Lung (tissue), 16 donors: ENCODE results near the gene DTX4. TPM values are rescaled to one million over a fixed set of nuclear protein-coding genes. Genes with fewer than 3 reads are reported as not detected.
"Not testable (repeated sequence)": the region's sequence is repeated elsewhere in the genome, so short reads cannot be mapped to it uniquely, and the experiment has no call there.

ENCODE experiments used
- ATAC-seq: fragments of 200-7000 bp; cut with Tn5 transposase; one replicate; pipeline ENCODE4 v1.9.1; 2020; ENCODE audit warnings: moderate number of reproducible peaks; ENCODE audit not compliant: insufficient read depth, low FRiP score
- DNase-seq, 3 donors: peaks; one replicate each; pipeline ENCODE4 v3.0.0-alpha.2; 2013 to 2017
- H3K27ac ChIP-seq, 2 donors: one replicate each; pipeline ENCODE4 v1.5.1; 2013; ENCODE audit warnings: mild to moderate bottlenecking in 2 of 2, moderate library complexity in 2 of 2, control low read depth in 1 of 2, inconsistent platforms in 1 of 2, low read depth in 1 of 2, low read length in 1 of 2
- H3K27me3 ChIP-seq, 3 donors: one replicate each; pipeline ENCODE4 v1.5.1; 2013; ENCODE audit warnings: low read length in 2 of 3; ENCODE audit not compliant: control insufficient read depth in 3 of 3, insufficient read depth in 3 of 3
- H3K36me3 ChIP-seq, 4 donors: one replicate each; pipeline ENCODE4 v1.5.1; 2013; ENCODE audit warnings: low read length in 4 of 4, mild to moderate bottlenecking in 1 of 4, moderate library complexity in 1 of 4; ENCODE audit not compliant: control insufficient read depth in 4 of 4, insufficient read depth in 4 of 4
- H3K4me1 ChIP-seq, 5 donors: one replicate each; pipeline ENCODE4 v1.5.1; 2013; ENCODE audit warnings: low read length in 5 of 5, mild to moderate bottlenecking in 2 of 5, moderate library complexity in 1 of 5; ENCODE audit not compliant: control insufficient read depth in 5 of 5, insufficient read depth in 5 of 5
- H3K4me3 ChIP-seq: one replicate; pipeline ENCODE4 v1.5.1; 2013; ENCODE audit warnings: mild to moderate bottlenecking, control low read depth, moderate library complexity
- H3K9ac ChIP-seq, 2 donors: one replicate each; pipeline ENCODE4 v1.5.1; 2013; ENCODE audit warnings: low read length in 2 of 2, control low read depth in 1 of 2; ENCODE audit not compliant: insufficient read depth in 1 of 2
- H3K9me3 ChIP-seq, 4 donors: one replicate each; pipeline ENCODE4 v1.5.1; 2013; ENCODE audit warnings: low read length in 3 of 4, mild to moderate bottlenecking in 1 of 4, moderate library complexity in 1 of 4; ENCODE audit not compliant: control insufficient read depth in 4 of 4, insufficient read depth in 3 of 4
- WGBS, 2 donors: extraction: QIAGEN DNeasy Blood & Tissue Kit; methylation state at CpG; one replicate each; pipeline ENCODE4 v1.1.7; 2013; 5-methylcytosine and 5-hydroxymethylcytosine counted together
- long read RNA-seq, 5 donors: transcript quantifications; one replicate each; lab custom pipeline, GENCODE V29; 2026
- polyA plus RNA-seq, 2 donors: library from polyadenylated mRNA; stranded (reverse); fragments of 200-250 nt; gene quantifications; one replicate each; pipeline ENCODE4 v1.2.1, GENCODE V29; 2013
- total RNA-seq, 2 donors: library from RNA; depleted of rRNA in 1 of 2; stranded (reverse); fragments of >200 nt in 1 of 2; gene quantifications; one replicate each; pipeline ENCODE4 v1.2.1, GENCODE V29; 2014 to 2021
- TF ChIP-seq, protein P1 (sequence below): IDR thresholded peaks from 2 replicates; pipeline ENCODE4 v1.5.1; 2012; ENCODE audit warnings: mild to moderate bottlenecking; ENCODE audit errors: control extremely low read depth, extremely low read depth
- donor health status: control.
- donor health status: control.
- donor health status: Bipolar disorder and iron deficiency.
- donor health status: healthy.
- donor health status: DM: yes; HTN: yes; CAD: no.

The DTX4 gene
- total RNA-seq: 10 to 100 TPM; 44.6 to 51.6 TPM
- polyA plus RNA-seq: 10 to 100 TPM; 14.7 to 25.0 TPM
- long read RNA-seq, donor 1, full-length matches to known transcripts: 14 of 139 reads
- long read RNA-seq, donor 1, partial matches to known transcripts: 125 of 139 reads
- long read RNA-seq, donor 1, other reads (novel, unspliced or antisense): 0 of 139 reads
- long read RNA-seq, donor 2, full-length matches to known transcripts: 3 of 14 reads
- long read RNA-seq, donor 2, partial matches to known transcripts: 11 of 14 reads
- long read RNA-seq, donor 2, other reads (novel, unspliced or antisense): 0 of 14 reads
- long read RNA-seq, donor 3, full-length matches to known transcripts: 4 of 4 reads
- long read RNA-seq, donor 3, partial matches to known transcripts: 0 of 4 reads
- long read RNA-seq, donor 3, other reads (novel, unspliced or antisense): 0 of 4 reads
- long read RNA-seq, donor 4, partial matches to known transcripts: 10 of 13 reads
- long read RNA-seq, donor 4, other reads (novel, unspliced or antisense): 0 of 13 reads
- long read RNA-seq, donor 5, full-length matches to known transcripts: 12 of 37 reads
- long read RNA-seq, donor 5, partial matches to known transcripts: 25 of 37 reads
- long read RNA-seq, donor 5, other reads (novel, unspliced or antisense): 0 of 37 reads

DNA sequence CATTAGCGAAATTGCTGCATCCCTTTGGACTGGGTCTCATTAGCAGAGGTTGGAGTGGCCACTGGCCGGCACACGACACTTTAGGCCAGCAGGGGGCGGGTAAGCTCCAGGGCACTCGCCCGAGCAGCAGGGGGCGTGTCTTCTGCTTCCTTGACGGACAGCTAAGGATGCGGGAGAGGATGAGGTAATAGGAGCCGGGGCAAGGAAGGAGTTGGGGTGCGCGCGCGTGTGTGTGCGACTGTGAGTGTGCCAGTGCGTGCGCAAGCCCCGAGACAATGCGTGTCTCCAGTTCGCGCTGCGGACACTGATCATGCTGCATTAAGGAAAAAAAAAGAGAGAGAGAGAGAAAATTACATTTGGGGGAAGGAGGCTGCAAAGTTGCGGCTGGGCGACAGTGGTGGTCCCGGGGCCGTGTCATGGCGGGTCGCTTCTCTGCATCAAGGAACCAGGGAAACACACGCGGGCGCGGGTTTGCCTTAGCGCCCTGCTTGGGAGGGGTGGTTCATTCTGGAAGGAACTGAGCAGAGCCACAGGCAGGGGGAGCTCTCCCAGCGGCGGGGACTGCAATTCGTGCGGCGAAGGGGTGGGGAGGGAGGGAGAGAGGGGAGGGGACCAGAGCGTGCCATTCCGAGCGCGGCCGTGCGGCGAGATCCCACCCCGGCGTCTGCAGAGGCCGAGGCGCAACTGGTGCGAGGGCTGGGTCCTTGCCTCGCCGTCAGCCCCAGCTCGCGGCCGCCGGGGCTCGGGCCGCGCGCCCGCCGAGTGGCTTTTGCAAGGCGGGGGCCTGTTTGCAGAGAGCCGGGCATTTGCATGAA is at the start of gene DTX4:
Gene DTX4, plus strand, starts transcription at position 625 of the 815 bp plus-strand sequence. CDS start 464 bp downstream, outside the sequence.
- ATAC-seq (peak; percentile 85), DNase-seq (peak; percentile 96 to 97 (median 96))
- Histone ChIP-seq H3K27ac (peak within 1 kb of the TSS in 1 of 2 donors; percentile 80), H3K9me3 (peaks cover 0 to 1% (median 0%) of the 10 kb centered on the region in 4 donors), H3K27me3 (no peaks in the 10 kb centered on the region), H3K36me3 (no peaks in the 10 kb centered on the region), H3K9ac (peak within 1 kb of the TSS; percentile 76 to 78), H3K4me1 (peaks cover 0 to 21% (median 13%) of the 10 kb centered on the region in 5 donors), H3K4me3 (peak within 1 kb of the TSS; percentile 74)
- 0 to 1% methylated on average over 57 to 64 of the region's 64 CpGs for WGBS, 2 donors
- TF ChIP-seq, protein P1, sequence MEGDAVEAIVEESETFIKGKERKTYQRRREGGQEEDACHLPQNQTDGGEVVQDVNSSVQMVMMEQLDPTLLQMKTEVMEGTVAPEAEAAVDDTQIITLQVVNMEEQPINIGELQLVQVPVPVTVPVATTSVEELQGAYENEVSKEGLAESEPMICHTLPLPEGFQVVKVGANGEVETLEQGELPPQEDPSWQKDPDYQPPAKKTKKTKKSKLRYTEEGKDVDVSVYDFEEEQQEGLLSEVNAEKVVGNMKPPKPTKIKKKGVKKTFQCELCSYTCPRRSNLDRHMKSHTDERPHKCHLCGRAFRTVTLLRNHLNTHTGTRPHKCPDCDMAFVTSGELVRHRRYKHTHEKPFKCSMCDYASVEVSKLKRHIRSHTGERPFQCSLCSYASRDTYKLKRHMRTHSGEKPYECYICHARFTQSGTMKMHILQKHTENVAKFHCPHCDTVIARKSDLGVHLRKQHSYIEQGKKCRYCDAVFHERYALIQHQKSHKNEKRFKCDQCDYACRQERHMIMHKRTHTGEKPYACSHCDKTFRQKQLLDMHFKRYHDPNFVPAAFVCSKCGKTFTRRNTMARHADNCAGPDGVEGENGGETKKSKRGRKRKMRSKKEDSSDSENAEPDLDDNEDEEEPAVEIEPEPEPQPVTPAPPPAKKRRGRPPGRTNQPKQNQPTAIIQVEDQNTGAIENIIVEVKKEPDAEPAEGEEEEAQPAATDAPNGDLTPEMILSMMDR: peak; percentile 100

DNA sequence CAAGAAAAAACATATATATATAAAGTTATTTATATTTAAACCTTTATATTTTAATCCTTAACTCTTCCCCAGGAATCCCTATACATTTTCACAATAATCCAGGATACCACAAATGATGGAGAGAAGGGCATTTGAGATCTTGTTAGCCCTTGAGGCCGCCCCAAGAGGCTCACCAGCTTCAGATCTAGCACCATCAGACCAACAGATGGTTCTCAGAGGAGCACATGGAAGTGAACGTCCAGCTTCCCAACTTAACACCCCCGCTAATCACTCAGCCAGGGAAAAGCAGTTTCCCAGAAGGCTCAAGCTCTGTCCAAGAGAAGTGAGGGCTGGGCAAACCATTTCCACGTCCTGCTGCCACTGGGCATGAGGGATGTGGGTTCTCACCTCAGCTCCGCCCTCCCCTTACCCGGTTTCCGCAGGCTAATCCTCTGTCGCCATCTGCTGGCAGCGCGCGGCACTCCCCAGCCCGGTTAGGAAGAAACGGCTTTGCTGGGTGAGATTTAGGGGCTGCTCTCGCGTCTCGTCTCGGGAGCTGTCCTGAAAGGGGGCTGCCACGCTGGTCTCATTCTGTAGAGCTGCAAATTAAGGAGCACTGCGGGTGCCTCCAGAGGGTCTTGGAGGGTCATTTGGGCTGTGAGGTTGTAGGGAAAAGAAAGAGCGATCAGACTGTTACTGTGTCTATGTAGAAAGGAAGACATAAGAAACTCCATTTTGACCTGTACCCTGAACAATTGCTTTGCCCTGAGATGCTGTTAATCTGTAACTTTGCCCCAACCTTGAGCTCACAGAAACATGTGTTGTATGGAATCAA is 36.1 kb upstream of the DTX4 start:
- peaks cover 3 to 18% (median 8%) of the 10 kb centered on the region in 4 donors for H3K36me3 ChIP-seq
- peak; percentile 83 to 87 (median 86) for DNase-seq
- H3K9me3 ChIP-seq: peaks cover 0 to 6% (median 0%) of the 10 kb centered on the region in 4 donors
- H3K4me1 ChIP-seq: no peaks in the 10 kb centered on the region
- no peak overlapping the region for H3K27ac ChIP-seq
- ATAC-seq: peak; percentile 96
- H3K9ac ChIP-seq: peak overlapping the region in 1 of 2 donors; percentile 34
- no peaks in the 10 kb centered on the region for H3K27me3 ChIP-seq
- H3K4me3 ChIP-seq: no peak overlapping the region
- TF ChIP-seq, protein P1: peak; percentile 94
- 13 to 14% methylated on average over 20 of the region's 20 CpGs for WGBS, 2 donors

DNA sequence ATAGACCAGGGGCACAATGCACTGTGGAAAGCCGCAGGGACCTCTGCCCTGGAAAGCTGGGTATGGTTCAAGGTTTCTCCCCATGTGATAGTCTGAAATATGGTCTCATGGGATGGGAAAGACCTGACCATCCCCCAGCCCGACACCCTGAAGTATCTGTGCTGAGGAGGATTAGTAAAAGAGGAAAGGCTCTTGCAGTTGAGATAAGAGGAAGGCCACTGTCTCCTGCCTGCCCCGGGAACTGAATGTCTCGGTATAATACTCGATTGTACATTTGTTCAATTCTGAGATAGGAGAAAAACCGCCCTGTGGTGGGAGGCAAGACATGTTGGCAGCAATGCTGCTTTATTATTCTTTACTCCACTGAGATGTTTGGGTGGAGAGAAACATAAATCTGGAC is 35.4 kb upstream of the DTX4 start:
- not testable (repeated sequence) for H3K4me3 ChIP-seq, H3K27ac ChIP-seq, ATAC-seq, H3K9me3 ChIP-seq, H3K4me1 ChIP-seq, H3K27me3 ChIP-seq, DNase-seq, H3K9ac ChIP-seq
- 82 to 83% methylated on average over 6 of the region's 6 CpGs for whole genome bisulfite sequencing, 2 donors
- H3K36me3 ChIP-seq: peaks cover 3 to 18% (median 7%) of the 10 kb centered on the region in 4 donors
